ENCODE measurements around the gene SLC24A3. TPM values are rescaled to one million over a fixed set of nuclear protein-coding genes. Genes with fewer than 3 reads are reported as not detected.

SLC24A3 gene
- total RNA-seq, 1 donor from 2014 or later: not detected

DNA sequence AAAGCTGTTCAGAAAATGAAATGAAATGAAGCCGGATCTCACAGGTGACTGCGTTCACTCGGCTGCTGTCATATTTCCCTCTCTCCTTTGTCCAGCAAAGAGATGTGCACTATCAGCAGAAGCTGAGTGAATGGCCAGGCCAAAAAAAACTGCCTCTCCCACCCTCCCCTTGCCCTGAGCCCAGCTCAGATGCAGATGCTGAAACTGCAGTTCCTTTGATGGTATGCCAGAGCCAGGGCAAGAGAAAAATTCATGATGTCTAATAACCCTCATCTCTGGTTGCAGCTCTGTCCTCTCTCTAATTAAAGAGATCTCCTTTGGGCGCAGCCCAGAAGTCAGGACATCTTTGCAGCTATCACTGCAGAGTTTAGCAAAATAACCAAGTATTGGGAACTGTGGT is 335.1 kb downstream of the SLC24A3 start:
- POLR2A ChIA-PET: no interaction called here
- CTCF ChIA-PET: no interaction called here
- H3K4me3 Mint-ChIP-seq: no peak overlapping the region
- intact Hi-C loops (cut with micrococcal nuclease): no loop called here
- no peak for ATAC-seq (ENCODE audit: low read depth)
- no peak overlapping the region for H3K27ac Mint-ChIP-seq
- H3K9me3 Mint-ChIP-seq: no peaks in the 10 kb centered on the region
- no peak for DNase-seq
- H3K36me3 Mint-ChIP-seq (ENCODE audit: low read depth): no peaks in the 10 kb centered on the region
- TF ChIP-seq, protein P1, sequence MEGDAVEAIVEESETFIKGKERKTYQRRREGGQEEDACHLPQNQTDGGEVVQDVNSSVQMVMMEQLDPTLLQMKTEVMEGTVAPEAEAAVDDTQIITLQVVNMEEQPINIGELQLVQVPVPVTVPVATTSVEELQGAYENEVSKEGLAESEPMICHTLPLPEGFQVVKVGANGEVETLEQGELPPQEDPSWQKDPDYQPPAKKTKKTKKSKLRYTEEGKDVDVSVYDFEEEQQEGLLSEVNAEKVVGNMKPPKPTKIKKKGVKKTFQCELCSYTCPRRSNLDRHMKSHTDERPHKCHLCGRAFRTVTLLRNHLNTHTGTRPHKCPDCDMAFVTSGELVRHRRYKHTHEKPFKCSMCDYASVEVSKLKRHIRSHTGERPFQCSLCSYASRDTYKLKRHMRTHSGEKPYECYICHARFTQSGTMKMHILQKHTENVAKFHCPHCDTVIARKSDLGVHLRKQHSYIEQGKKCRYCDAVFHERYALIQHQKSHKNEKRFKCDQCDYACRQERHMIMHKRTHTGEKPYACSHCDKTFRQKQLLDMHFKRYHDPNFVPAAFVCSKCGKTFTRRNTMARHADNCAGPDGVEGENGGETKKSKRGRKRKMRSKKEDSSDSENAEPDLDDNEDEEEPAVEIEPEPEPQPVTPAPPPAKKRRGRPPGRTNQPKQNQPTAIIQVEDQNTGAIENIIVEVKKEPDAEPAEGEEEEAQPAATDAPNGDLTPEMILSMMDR (IDR thresholded peaks at IDR 0.05): no peak
- no peaks in the 10 kb centered on the region for H3K27me3 Mint-ChIP-seq
- H3K4me1 Mint-ChIP-seq: no peaks in the 10 kb centered on the region

DNA sequence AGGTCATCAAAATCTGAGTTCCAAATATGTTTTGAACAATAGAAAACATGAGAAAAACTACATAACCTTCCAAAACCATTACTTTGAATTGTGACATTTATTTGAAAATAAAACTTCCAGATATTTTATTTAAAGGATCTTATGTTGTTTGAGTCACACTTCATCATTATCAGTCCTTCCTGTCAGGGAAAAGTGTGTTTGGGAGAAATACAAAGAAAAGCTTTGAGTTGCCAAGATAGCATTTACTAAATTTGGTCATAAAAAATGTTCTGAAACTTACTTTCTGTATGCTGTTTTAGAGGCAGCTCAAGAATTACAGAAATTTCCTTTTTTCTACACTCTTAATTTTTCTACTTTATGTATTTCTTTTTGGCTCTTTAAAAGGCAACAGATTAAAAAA is 337.5 kb downstream of the SLC24A3 start:
- Mint-ChIP-seq H3K4me3 (no peak overlapping the region), H3K9me3 (no peaks in the 10 kb centered on the region), H3K4me1 (no peaks in the 10 kb centered on the region), H3K36me3 (ENCODE audit: low read depth) (no peaks in the 10 kb centered on the region), H3K27ac (no peak overlapping the region), H3K27me3 (no peaks in the 10 kb centered on the region)
- DNase-seq (no peak), ATAC-seq (ENCODE audit: low read depth) (no peak)
- ChIA-PET CTCF (no interaction called here), POLR2A (no interaction called here)
- intact Hi-C loops (cut with micrococcal nuclease): no loop called here
- TF ChIP-seq, protein P1 (IDR thresholded peaks at IDR 0.05): no peak

DNA sequence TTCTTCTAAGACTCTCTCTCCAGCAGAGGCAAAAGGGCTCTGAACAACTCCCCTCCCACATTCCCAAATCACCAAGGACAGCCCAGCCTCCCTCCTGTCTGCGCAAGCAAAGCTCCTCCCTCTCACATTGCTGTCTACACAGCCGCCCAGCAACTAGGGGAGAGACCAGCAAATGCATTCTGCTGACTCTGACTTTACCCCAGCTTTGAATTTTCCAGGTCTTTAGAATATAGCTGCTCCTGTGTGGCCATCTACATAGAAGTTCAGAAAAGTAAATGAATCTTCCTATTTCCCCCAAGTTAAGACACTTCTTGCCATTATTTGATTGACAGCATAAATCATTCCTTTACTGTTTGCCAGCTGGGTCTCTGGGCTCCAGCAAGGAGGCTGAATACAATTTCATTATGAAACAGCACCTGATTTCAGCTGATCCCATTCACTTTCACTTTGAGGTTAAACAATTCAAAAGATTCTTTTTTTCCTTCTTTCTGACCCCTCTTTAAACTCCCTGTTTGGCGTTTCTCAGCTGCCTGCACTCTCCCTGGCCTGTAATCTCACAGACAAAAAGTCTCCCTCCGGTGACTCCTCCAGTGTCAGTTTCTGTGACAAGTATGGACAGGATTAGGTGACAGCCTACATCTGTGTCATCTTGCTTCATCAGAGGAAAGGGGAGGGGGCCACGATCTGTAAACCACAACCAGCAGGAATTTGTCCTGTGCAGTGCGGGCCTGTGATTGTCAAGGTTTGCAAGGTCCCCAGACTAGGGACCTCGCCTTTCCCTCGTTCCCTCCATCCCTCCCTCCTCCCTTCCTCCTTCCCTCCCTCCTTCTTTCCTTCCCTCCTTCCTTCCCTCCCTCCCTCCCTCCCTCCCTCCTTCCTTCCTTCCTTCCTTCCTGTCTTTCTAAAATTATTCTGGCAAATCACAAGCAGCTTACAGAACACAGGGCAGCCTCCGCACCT is 340.1 kb downstream of the SLC24A3 start:
- H3K27ac Mint-ChIP-seq: no peak overlapping the region
- no peaks in the 10 kb centered on the region for H3K4me1 Mint-ChIP-seq
- DNase-seq (no peak), ATAC-seq (ENCODE audit: low read depth) (no peak)
- intact Hi-C loops (cut with micrococcal nuclease): no loop called here
- TF ChIP-seq, protein P1 (IDR thresholded peaks at IDR 0.05): no peak
- no peaks in the 10 kb centered on the region for H3K27me3 Mint-ChIP-seq
- ChIA-PET POLR2A (no interaction called here), CTCF (no interaction called here)
- no peaks in the 10 kb centered on the region for H3K36me3 Mint-ChIP-seq (ENCODE audit: low read depth)
- H3K4me3 Mint-ChIP-seq: no peak overlapping the region
- no peaks in the 10 kb centered on the region for H3K9me3 Mint-ChIP-seq

DNA sequence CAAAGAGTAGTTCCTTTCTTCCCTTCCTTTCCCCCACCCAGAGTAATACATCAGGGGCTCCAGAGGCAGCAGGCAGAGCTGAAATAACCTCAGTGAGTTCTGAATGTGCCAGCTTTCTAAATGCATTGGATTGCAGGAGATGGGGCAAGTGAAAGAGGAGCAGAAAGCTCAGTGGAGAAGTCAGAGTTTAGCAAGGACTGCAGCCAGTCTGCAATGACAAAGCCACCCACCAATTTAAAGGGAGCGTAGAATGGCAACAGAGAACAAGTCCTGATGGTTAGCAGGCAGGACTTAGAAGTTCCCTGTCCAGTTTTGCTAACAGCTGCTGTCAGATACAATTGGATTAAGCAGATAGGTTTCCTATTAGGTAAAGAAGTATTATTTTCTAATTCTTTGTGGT is 342.2 kb downstream of the SLC24A3 start:
- POLR2A ChIA-PET: no interaction called here
- no peak for ATAC-seq (ENCODE audit: low read depth)
- H3K4me1 Mint-ChIP-seq: no peaks in the 10 kb centered on the region
- H3K9me3 Mint-ChIP-seq: no peaks in the 10 kb centered on the region
- DNase-seq: no peak
- H3K27me3 Mint-ChIP-seq: no peaks in the 10 kb centered on the region
- no peak overlapping the region for H3K27ac Mint-ChIP-seq
- intact Hi-C loops (cut with micrococcal nuclease): no loop called here
- H3K4me3 Mint-ChIP-seq: no peak overlapping the region
- CTCF ChIA-PET: no interaction called here
- H3K36me3 Mint-ChIP-seq (ENCODE audit: low read depth): no peaks in the 10 kb centered on the region
- TF ChIP-seq, protein P1 (IDR thresholded peaks at IDR 0.05): no peak

DNA sequence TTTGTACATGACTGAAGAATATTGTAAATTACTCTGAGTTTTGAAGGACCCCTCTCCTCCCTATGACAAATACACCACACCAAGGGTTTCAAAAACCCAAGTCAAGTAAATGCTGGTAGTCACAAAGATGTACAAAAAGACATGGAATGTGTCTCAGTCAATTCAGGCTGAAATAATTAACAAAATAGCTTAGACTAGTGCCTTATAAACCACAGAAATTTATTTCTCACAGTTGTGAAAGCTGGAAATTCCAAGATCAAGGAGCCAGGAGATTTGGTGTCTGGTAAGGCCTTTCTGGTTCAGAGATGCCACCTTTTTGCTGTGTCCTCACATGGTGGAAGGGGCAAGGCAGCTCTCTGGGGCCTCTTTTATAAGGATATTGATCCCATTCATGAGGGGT is 343.3 kb downstream of the SLC24A3 start:
- POLR2A ChIA-PET: no interaction called here
- H3K27me3 Mint-ChIP-seq: no peaks in the 10 kb centered on the region
- TF ChIP-seq, protein P1 (IDR thresholded peaks at IDR 0.05): no peak
- no peaks in the 10 kb centered on the region for H3K9me3 Mint-ChIP-seq
- no peak overlapping the region for H3K4me3 Mint-ChIP-seq
- ATAC-seq (ENCODE audit: low read depth) (no peak), DNase-seq (no peak)
- no peaks in the 10 kb centered on the region for H3K4me1 Mint-ChIP-seq
- intact Hi-C loops (cut with micrococcal nuclease): no loop called here
- no peak overlapping the region for H3K27ac Mint-ChIP-seq
- H3K36me3 Mint-ChIP-seq (ENCODE audit: low read depth): no peaks in the 10 kb centered on the region
- CTCF ChIA-PET: no interaction called here
